Stimulated activated CD4-positive, alpha-beta T cell treated with anti-CD3 and anti-CD28 coated beads, Interleukin-1b, Interleukin-23, amount 100 ng/mL, for 4 hours (primary cell): ENCODE measurements around the gene PTPRN2.
"Not testable (repeated sequence)": the region's sequence is repeated elsewhere in the genome, so short reads cannot be mapped to it uniquely, and the experiment has no call there.

Source experiments
- DNase-seq, 2 donors: peaks; one replicate each; pipeline ENCODE4 v3.0.0-alpha.2; 2020; ENCODE audit warnings: low read depth in 2 of 2

The PTPRN2 gene

DNA sequence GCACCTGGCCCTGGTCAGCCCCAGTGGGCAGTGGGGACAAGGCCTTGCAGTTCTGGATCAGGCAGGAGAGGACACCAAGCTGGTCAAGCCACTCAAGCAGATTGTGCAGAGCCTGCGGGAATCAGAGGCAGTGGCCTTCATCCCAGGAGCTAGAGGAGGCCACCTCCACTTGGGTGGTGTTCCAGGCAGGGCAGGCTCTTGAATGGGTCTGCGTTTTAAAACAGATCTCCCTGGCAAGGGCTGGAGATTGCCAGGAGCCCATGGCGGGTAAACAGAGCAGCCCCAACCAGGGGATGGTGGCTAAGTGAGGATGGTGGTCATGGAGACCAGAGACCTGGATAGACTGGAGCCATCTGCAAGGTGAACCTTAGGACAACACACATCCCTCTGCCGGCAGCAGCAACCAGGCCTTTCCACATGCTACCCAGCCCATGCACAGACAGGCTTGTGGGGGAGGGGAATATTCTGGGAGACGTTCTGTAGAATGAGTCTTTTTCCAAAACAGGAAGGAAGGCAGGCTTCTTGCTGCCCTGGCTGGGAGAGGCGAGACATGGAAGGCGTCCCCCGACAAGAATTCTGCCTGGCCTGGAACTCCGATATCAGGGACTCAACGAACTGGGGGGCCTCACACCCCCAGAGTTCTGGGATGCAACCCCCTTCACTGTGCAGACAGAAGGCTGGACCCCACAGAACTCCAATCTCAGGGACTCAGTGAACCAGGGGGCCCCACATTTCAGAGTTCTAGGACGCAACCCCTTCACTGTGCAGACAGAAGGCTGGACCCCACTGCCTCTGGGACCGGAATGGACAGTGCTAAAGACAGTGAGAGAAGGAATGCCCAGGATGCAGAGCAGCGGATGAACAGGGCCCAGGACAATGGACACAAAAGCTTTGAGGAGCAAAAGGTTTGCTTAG, 264.8 kb downstream of the PTPRN2 start:
- DNase-seq = no peak

DNA sequence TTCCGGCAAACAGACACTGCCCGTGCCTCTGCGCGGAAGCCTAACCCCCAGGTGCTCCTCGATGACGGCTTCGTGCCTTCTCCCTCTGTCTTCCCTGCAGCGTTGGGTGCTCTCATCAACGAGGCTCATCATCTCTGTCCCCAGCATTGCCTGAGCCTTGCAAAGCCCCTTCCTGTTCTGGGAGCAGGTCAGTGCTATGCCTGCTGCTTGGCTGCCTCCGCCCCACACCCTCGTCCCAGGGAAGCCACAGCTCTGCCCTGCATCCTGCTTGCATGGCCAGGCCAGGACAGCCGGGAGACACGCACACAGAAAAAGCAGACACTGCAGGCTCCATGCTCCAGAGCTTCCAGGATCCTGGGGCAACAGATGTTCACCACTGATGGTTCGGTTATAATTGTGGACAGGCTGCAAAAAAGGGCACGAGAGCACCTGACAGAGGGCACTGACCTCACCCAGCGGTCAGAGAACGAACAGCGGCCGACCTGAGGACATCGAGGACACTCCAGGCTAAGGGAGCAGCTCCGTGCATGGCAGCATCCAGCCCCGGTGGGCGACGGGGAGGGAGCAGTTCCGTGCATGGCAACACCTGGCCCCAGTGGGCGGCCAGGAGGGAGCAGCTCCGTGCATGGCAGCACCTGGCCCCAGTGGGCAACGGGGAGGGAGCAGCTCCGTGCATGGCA, 265.5 kb downstream of the PTPRN2 start:
- no peak for DNase-seq

DNA sequence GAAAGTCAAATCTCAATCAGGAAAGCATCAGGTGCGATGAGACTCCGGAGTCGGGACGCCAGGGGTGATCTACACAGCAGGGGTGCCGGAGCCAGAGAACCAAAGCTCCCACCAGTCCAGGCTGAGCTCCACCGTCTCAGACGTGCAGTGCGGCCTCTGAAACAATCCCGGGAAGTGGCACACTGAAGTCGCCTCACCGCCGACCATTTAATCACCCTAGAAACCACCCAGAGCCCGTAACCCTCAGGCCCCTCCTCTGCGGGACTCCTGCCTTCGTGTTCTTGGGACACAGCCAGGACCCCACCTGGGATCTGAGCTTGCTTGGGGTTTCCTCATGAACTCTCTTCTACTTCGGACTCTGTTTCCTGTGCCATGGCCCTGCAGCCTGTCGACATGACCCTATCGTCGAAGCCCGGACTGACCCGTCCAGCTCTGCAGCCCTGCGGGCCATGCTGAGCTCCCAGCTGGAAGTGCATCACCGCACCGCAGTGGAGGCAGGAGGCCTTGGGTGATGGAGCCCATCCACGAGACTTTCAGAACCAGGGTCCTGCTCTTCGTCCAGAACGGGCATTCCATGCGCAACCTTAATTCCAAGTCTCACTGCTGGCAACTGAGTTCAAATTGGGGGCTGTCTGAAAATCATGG, 266.4 kb downstream of the PTPRN2 start:
- no peak for DNase-seq

DNA sequence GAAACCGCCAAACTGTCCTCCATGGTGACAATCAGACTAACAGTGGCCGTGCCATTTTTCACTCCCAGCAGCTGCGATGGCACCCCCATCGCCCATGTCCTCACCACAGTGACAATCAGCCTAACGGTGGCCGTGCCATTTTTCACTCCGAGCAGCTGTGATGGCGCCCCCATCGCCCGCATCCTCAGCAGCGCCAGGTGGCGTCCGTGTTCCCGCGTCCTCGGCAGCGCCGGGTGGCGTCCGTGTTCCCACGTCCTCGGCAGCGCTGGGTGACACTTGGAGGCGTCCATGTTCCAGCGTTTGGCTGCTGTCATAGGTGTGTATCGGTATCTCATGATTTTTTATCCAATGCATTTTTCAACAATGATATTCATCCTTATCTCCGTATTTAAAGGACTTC, 267.3 kb downstream of the PTPRN2 start:
- DNase-seq = no peak

DNA sequence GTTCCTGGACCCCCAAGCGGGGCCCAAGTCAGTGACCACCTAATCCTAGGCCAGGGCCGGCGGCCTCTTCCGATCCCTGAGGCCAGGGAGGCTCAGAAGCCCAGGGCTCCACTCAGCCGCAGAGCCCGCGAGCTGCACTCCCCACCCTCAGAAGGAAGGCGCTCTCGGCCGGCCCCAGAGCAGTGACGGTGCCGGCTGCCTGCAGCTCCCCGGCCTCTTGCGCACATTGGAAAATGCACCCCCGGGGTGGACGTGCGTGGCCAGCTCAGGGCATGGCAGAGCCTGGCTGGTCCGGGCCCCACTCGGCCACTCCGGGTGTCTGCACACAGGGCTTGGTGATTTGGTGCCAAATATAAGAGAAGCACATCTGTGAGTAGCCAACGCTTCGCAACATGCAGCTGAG, 269.1 kb downstream of the PTPRN2 start:
- DNase-seq = no peak

DNA sequence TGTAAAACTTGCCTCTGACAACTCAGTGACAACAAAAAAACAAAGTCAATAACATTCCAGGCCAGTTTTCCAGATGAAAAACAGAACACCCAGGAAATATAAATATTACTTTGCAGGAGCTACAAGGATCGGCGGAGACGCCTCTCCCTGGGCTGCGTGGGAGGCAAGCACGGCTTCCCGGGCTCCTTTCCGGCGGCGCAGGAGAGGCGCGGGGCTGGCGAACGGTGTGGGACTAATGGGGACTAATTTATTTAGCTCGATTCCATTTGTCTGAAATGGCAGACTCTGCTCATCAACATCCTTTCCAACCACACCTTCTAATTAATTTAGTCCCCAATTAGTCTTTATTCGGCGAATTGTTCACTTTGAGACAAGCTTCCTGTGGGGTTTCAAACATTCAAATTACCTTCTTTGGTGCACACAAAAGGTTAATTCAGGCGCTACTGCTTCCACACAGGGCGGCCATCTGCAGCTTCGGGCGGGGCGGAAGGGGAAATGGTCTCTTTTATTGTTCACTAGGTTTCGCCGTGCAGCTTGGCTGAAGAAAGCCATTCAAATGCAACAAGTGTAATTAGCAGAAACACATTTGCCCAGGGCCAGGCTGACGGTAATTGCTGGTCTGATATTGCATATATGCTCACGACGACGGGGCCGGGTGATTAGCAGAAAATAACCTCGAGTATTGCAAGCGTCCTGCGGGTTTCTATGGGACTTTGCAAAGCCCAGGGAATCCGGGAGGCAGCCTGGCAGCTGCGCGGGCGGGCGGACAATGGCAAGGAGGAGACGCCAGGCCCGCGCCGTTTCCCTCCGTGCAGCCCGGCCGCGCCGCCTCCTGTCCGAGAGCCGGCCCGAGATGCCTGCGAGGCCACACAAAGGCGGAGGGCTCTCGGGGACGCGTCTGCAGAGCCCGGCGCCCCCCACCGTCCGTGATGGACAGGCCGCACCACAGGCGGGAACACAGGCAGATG, 270.1 kb downstream of the PTPRN2 start:
- no peak for DNase-seq

DNA sequence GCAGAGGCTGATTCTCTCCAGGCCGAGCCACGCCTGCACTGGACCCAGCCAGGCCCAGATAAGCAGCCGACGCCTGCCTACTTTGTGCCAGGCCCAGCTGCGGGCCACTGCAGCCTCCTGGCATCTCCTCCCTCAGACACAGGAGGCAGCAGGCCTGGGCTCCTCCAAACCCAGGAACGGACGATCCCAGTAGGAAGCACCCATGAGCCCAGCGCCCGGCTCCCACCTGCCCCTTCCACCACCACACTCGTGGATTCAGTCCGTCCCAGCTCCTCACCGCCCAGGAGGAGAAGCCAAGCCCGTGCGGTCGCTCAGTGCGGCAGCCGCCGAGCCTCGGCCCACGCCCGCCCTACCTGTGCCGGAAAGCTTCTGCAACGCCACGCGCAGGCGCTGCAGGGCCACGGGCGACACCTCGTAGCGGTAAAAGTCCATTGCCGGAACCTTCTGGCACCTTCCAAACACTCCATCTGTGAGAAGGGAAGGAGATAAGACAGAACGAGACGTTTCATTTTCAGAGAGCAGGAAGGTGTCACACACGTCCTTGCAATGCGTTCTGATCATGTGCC, 271.1 kb downstream of the PTPRN2 start:
- DNase-seq = no peak

DNA sequence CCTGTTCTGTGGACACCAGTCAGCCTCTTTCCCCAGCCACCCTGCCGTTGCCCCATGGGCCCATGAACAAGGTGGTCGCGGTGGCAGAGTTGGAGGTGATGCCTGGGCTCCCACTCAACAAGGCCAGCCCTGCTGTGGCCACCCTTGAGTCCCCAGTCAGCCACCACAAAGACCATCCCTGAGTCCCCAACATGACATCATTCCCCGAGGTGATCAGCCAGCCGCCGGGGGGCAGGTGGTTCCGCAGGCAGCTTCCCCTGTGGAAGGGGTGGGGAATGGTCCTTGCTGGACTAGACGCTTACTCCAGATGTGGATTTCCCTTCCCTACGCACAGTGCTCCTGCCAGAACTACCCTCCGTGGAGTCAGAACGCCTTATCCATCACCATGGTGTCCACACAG, 271.7 kb downstream of the PTPRN2 start:
- DNase-seq = no peak

DNA sequence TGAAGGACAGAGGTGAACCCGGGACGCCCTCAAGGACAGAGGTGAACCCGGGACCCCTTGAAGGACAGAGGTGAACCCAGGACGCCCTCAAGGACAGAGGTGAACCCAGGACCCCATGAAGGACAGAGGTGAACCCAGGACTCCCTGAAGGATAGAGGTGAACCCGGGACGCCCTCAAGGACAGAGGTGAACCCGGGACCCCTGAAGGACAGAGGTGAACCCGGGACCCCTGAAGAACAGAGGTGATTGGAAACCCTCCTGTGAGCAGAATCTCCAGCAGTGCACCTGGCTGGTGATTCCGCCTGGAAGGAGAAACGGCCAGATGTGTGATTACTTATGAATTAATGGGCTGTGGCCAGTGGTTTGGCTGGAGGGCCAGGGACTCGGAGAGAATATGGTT, 272.3 kb downstream of the PTPRN2 start:
- no peak for DNase-seq

DNA sequence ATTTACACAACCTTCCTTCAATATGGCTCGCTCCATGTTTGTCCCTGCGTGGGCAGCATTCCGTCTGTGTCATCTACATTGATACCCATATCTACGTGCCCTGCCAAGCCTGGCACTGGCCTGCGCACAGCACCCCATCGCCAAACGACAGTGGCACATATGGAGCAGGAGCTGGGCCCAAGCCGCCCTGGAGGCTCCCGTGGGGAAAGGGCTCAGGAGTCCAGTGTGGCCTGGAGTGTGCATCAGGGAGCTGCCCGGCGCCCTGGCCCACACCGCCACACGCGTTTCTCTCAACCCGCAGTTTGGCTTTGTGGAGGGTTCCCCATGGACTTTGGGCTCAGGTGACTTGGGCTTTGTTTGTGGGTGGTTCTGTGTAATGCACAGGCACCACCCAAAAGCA, 273.2 kb downstream of the PTPRN2 start:
- no peak for DNase-seq

DNA sequence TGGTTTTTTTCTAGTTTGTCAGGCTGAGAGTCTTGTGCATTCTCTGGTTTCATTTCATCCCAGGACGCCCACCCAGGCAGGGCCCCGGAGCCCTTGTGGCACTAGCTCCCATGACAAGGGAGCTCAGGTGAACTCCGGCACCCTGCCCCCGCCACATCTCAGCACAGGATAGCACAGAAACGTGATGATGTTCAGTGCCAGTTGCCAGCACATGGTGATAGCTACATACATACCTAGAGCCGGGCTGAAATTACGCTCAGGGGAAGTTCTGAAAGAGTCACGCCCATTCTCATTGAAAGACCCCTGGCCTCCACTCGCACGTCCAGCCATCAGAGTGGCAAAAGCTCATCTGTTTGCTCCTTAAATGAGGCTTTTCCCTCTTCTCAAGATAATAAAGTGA, 273.7 kb downstream of the PTPRN2 start:
- DNase-seq = no peak

DNA sequence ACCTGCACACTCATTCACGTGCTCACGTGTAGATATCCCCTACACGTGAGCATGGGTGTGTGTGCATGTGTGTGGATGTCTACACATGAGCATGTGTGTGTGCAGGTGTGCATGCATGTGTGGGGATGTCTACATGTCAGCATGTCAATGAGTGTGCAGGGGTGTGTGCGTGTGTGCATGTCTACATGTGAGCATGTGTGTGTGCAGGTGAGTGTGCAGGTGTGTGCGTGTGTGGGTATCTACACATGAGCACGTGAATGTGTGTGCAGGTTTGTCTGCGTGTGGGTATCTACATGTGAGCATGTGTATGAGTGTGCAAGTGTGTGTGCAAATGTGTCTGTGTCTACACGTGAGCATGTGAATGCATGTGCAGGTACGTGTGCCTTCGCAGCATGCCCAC, 274.8 kb downstream of the PTPRN2 start:
- no peak for DNase-seq

DNA sequence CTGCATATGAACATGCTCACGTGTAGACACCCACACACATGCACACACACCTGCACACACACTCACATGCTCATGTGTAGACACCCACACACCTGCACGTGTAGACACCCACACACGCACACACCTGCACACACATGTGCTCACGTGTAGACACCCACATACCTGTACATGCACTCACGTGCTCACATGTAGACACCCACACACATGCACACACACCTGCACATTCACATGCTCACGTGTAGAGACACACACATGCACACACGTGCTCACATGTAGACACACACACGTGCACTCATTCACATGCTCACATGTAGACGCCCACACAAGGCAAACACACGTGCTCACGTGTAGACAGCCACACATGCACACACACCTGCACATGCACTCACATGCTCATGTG, 275.8 kb downstream of the PTPRN2 start:
- DNase-seq = no peak

DNA sequence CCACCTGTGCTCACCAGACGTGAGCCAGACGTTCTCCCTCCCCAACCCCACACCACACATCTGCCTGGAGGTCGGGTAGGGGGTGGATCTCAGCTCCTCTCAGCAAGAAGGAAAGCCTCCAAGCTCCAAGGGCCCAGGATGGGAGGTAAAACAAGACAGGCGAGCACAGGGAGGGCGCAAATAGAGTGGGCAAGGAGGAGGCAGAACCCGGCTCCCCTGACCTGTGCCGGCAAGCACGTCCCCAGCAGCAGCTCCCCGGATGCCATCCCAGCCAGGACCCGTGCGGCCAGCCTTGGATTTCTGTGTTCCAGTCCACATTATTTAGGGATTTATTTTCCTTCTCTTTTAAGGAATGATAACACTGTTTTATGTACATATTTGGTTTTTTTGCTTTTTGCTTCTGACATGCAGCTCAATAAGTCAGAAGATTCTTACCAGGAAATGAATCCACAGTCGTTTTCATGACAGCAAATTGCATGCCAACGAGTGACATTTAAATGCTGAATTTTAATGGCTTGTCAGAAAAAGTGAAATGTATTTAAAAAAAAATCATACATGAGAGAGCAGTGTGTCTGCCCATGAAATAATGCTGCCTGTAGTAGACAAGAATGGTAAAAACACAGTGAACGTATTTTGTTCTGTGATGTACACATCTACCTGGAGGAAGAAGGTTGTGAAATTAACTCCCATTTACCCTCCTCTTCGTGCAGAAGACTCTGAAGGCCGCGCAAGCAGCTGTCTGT, 276.5 kb downstream of the PTPRN2 start:
- DNase-seq = no peak

DNA sequence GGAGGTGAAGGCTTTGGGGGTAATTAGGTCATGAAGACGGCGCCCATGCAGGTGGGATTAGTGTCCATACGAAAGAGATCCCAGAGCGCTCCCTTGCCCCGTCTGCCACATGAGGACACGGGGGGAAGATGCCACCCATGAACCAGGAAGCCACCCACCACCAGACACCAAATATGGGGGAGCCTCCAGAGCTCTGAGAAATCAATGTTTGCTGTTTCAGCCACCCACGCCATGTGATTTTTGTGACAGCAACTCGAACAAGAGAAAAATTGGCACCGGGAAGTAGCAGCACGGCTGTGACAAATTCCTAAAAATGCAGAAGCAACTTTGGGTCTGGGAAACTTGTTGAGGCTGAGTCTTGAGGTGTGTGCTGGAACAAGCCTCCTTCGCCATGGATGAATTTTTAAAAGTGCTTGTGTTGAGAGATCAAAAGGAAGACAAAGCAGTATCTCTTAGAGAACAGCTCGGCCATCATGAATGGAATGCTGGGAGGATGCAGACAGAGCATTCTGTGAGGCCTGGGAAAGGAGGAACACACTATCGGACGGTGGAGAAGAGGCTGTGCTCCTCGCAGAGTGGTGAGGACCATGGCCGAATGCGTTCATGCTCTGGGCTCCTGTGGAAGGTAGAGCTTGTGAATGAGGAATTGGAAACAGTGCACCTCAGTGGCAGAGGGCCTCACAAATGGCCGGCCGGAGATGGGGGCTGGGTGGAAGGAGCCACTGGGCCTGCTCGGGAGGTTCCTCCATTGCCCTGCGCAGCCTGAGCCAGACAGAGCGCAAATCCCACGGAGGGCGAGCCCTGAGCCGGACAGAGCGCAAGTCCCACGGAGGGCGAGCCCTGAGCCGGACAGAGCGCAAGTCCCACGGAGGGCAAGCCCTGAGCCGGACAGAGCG, 277.5 kb downstream of the PTPRN2 start:
- no peak for DNase-seq

DNA sequence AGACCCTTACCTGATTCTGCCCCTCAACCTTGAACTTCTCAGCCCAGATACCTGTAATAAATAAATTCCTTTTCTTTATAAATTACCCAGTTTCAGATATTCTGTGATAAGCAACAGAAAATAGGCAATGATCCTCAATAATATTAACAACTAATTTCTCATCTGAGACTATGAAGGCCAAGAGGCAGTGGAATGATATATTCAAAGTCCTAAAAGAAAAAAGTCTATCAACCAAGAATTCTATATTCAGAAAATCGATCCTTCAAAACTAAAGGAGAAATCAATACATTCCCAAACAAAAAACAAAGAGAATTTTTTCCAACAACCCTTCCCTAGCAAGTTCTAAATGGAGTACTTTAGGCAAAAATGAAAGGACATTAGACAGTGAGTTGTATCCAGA, 279.6 kb downstream of the PTPRN2 start:
- no peak for DNase-seq

DNA sequence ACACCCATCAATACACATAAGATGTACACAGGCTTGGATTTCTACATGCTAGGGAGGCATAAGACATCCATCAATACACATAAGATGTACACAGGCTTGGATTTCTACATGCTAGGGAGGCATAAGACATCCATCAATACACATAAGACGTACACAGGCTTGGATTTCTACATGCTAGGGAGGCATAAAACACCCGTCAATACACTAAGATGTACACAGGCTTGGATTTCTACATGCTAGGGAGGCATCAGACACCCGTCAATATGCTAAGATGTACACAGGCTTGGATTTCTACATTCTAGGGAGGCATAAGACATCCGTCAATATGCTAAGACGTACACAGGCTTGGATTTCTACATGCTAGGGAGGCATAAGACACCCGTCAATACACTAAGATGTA, 283.6 kb downstream of the PTPRN2 start:
- not testable (repeated sequence) for DNase-seq

DNA sequence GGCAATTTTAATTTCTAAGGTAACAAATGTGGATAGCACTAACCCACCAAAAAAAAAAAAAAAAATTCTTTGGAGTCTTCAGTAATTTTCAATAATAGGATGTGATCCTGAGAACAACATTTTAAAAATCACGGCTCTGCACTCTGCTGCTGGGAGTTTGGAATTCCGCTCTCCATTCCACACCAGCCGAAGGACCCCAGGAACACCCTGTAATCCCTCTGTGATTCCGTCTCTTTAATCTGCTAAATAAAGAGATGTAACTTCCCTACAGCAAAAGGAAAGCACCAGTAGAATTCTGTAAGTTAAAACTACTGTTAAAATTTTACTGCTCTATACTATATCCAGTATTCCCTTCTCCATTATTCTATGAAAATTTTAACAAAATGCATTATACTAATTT, 284.5 kb downstream of the PTPRN2 start:
- DNase-seq = no peak

DNA sequence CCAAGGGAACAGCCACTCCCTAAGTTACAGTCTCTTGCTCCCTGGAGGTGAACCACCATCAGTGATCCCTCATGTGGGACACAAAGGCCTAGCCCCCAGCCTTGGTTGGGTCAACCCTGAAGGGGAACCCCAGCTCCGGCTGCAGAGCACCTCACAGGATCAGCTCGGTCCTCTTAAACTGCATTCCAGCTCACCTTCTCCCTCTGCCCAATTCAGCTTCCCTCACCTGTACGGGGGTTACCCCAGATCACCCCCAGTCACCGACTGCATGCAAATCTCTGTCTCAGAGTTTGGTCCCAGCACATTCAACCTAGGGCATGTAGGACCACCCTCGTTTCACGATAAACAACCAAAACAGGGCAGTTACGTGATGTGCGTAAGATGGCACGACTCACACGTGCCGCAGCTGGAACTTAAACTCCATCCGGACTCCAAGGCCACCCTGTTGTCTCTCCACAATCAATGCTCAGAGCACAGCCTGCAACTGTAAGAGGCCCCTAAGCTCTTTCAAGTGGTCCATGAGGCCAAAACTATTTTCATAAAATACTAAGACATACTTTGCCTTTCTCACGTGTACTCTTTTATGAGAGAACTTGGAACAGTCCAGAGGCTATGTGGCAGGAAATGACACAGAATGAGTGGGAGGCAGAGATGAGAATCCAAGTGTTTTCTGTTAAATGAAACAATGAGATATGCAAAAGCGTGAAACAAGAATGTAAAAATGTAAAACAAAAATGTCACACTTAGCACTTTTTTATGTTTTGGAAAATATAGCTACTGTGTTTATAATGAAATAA, 285.2 kb downstream of the PTPRN2 start:
- DNase-seq = no peak
